Muscle of arm (tissue), 12 donors: ENCODE measurements around the gene ZNF627. TPM values are rescaled to one million over a fixed set of nuclear protein-coding genes. Genes with fewer than 3 reads are reported as not detected.

Experiments
- polyA plus RNA-seq, 12 donors: library from polyadenylated mRNA; unstranded; fragments of 120-200 nt; gene quantifications; one replicate each; pipeline ENCODE4 v1.2.1, GENCODE V29; 2013; ENCODE audit not compliant: insufficient read length in 12 of 12

ZNF627 gene
- polyA plus RNA-seq, 12 donors, result 5.1 to 18.6 (median 15.7) TPM; not detected in 1

Other genes starting within 250 kb of the ZNF627 start
- gene PLPPR2, start 242.1 kb upstream of the ZNF627 start, polyA plus RNA-seq, result 10 to 100 TPM in 7 of 12 donors, 1 to 10 TPM in 4, not detected in 1; 8.4 to 22.0 (median 11.2) TPM
- gene SWSAP1, start 222.8 kb upstream of the ZNF627 start, polyA plus RNA-seq, result 1 to 10 TPM in 8 of 12 donors, under 1 TPM in 2, not detected in 2; 0.86 to 2.4 (median 1.3) TPM
- 1 to 10 TPM in 11 of 12 donors, not detected in 1; 2.5 to 5.9 (median 3.3) TPM for gene EPOR, start 213.2 kb upstream of the ZNF627 start, polyA plus RNA-seq
- gene RGL3, start 178.2 kb upstream of the ZNF627 start, polyA plus RNA-seq, result 1 to 10 TPM in 3 of 12 donors, under 1 TPM in 7, not detected in 2; 0.40 to 1.5 (median 0.55) TPM
- gene ODAD3, start 162.4 kb upstream of the ZNF627 start, polyA plus RNA-seq, result under 1 TPM in 10 of 12 donors, not detected in 2; 0.16 to 0.41 (median 0.29) TPM
- gene PRKCSH, start 161.8 kb upstream of the ZNF627 start, polyA plus RNA-seq, result 100 to 1,000 TPM in 11 of 12 donors, not detected in 1; 128 to 211 (median 169) TPM
- 1 to 10 TPM in 1 of 12 donors, under 1 TPM in 6, not detected in 5; 0.05 to 4.3 (median 0.21) TPM for gene ELAVL3, start 116.4 kb upstream of the ZNF627 start, polyA plus RNA-seq
- 1 to 10 TPM in 10 of 12 donors, not detected in 2; 2.7 to 9.3 (median 4.6) TPM for gene ZNF653, start 91.6 kb upstream of the ZNF627 start, polyA plus RNA-seq
- gene ECSIT, start 68.3 kb upstream of the ZNF627 start, polyA plus RNA-seq, result 10 to 100 TPM in 11 of 12 donors, not detected in 1; 28.4 to 47.2 (median 35.2) TPM
- 100 to 1,000 TPM in 7 of 12 donors, 10 to 100 TPM in 4, not detected in 1; 37.7 to 129 (median 108) TPM for gene CNN1, start 58.6 kb upstream of the ZNF627 start, polyA plus RNA-seq
- gene ELOF1, start 38.3 kb upstream of the ZNF627 start, polyA plus RNA-seq, result 10 to 100 TPM in 11 of 12 donors, not detected in 1; 24.0 to 54.6 (median 31.9) TPM
- gene ACP5, start 19.8 kb upstream of the ZNF627 start, polyA plus RNA-seq, result 1 to 10 TPM in 9 of 12 donors, under 1 TPM in 1, not detected in 2; 0.52 to 4.8 (median 1.7) TPM
- 1 to 10 TPM in 10 of 12 donors, not detected in 2; 3.7 to 8.0 (median 5.4) TPM for gene ZNF823, start 141.5 kb downstream of the ZNF627 start, polyA plus RNA-seq
- 10 to 100 TPM in 3 of 12 donors, 1 to 10 TPM in 8, not detected in 1; 2.3 to 13.1 (median 7.6) TPM for gene ZNF441, start 169.5 kb downstream of the ZNF627 start, polyA plus RNA-seq
- gene ZNF491, start 201.0 kb downstream of the ZNF627 start, polyA plus RNA-seq, result 1 to 10 TPM in 10 of 12 donors, not detected in 2; 2.6 to 6.1 (median 4.0) TPM
- gene ZNF440, start 216.8 kb downstream of the ZNF627 start, polyA plus RNA-seq, result 10 to 100 TPM in 2 of 12 donors, 1 to 10 TPM in 9, not detected in 1; 3.8 to 14.2 (median 6.1) TPM